ENCODE data around the gene RAB11A.

- TF ChIP-seq CTCF (IDR thresholded peaks at IDR 0.05) (no peak), ATF3 (CRISPR knock-in tag; conservative IDR thresholded peaks at IDR 0.05) (no peak), E2F1 (CRISPR knock-in tag; IDR thresholded peaks at IDR 0.05) (no peak), USF1 (CRISPR knock-in tag; IDR thresholded peaks at IDR 0.05) (no peak), ETV6 (CRISPR knock-in tag; IDR thresholded peaks at IDR 0.05) (no peak), ZNF138 (CRISPR knock-in tag; conservative IDR thresholded peaks at IDR 0.05) (no peak), ZNF121 (CRISPR knock-in tag; IDR thresholded peaks at IDR 0.05) (no peak), MAX (CRISPR knock-in tag; IDR thresholded peaks at IDR 0.05) (no peak), NFATC4 (CRISPR knock-in tag; IDR thresholded peaks at IDR 0.05) (no peak), ZBTB43 (CRISPR knock-in tag; IDR thresholded peaks at IDR 0.05) (no peak), SP1 (CRISPR knock-in tag; conservative IDR thresholded peaks at IDR 0.05) (no peak), JUN (CRISPR knock-in tag; IDR thresholded peaks at IDR 0.05) (no peak), TP53 (CRISPR knock-in tag; IDR thresholded peaks at IDR 0.05) (no peak)
Observed at GRCh38 chr15:65912235-65912634, 42.9 kb downstream of the RAB11A start.

All from WTC11 (cell line).